GM18909 (cell line): Measurements from ENCODE around the gene UTP14C.
"Not testable (repeated sequence)": the region's sequence is repeated elsewhere in the genome, so short reads cannot be mapped to it uniquely, and the experiment has no call there.

Experiments
- ATAC-seq: cut with Tn5 transposase; IDR thresholded peaks from one replicate; pipeline ENCODE4 v1.9.1; 2021; ENCODE audit warnings: mild to moderate bottlenecking; ENCODE audit not compliant: unreplicated experiment, poor library complexity

The UTP14C gene

DNA sequence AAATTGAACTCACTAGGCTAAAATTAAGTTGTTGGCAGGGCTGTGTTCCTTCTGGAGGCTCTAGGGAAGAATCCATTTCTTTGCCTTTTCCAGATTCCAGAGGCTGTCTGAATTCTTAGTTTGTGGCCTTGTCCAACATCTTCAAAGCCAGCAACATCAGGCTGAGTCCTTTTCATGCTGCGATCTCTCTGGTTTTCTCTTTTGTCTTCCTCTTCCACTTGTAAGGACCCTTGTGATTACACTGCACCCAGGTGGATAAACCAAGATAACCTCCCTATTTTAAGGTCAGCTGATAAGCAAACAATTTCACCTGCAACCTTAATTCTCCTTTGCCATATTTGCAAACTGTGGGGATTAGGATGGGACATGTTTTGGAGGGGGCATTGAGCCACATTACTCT lies 11.5 kb downstream of the UTP14C start:
- ATAC-seq: no peak

DNA sequence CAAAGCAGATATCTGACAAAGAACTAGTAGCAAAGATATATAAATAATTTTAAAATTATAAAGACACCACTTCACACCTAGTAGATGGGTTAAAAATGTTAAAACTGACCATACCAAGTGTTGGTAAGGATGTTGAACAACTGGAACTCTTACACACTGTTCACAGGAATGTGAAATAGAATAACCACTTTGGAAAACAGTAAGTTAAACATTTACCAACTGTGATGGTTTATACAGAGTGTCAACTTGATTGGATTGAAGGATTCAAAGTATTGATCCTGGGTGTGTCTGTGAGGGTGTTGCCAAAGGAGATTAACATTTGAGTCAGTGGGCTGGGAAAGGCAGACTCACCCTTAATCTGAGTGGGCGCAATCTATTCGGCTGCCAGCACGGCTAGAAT lies 19.2 kb downstream of the UTP14C start:
- no peak for ATAC-seq

DNA sequence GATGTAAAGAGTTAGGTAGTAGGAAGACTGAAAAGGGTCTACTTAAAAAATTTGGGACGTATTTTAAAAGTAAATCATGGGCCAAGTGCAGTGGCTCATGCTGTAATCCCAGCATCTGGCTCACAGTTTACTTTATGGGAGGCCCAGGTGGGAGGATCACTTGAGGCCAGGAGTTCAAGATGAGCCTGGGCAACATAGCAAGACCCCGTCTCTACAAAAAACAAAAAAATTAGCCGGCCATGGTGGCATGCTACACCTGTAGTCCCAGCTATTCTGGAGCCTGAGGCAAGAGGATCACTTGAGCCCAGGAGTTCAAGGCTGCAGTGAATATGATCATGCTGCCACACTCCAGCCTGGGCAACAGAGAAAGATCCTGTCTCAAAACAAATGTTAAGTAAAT lies 23.0 kb downstream of the UTP14C start:
- ATAC-seq: no peak

DNA sequence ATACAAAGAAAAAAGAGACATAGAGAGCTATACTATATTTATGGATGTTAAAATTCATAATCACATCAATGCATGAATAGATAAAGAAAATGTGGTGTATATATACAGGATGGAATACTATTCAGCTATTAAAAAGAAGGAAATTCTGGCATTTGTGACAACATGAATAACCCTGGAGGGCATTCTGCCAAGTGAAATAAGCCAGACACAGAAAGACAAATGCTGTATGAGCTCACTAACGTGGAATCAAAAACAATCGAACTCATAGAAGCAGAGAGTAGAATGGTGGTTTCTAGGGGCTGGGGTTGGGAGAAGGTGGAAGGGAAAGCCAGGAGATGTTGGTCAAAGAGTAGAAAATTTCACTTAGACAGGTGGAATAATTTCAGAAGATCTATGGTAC lies 24.0 kb downstream of the UTP14C start:
- ATAC-seq: no peak

DNA sequence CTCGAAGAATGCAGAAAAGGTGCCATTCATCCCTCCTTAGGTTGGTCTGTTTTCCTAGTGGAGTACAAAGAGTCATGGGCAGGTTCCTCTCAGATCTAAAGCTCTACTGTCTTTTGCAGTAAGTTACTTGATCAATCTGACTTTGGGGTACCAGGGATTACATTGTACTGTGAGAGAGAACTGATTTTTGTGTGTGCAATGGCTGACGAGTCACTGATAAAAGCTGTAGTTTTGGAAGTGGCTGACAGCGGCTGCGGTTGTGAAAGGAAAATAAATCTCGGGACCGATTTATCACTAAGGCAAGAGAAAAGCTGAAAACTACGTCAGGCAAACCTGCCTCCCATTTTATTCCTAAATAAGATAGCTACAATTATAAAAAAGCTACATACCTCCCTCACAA lies 26.9 kb downstream of the UTP14C start:
- no peak for ATAC-seq

DNA sequence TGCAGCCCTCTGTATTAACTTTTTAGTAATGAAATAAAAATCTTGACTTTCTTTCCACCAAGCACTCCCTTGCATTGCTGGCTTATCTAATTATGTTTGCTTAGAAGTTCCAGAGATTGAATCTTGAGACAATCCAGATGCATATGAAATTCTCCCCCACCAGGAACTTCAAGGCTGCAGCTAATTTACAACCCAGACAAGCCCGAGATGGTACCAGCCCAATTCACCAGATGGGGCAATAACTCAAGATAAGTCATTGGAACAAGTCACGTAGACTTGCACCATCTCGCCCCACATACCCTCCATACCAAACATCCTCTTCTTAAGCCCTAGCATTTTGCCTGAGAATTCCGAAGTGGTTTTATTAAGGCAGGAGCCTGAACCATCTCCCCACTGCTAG lies 29.0 kb downstream of the UTP14C start:
- ATAC-seq: no peak

DNA sequence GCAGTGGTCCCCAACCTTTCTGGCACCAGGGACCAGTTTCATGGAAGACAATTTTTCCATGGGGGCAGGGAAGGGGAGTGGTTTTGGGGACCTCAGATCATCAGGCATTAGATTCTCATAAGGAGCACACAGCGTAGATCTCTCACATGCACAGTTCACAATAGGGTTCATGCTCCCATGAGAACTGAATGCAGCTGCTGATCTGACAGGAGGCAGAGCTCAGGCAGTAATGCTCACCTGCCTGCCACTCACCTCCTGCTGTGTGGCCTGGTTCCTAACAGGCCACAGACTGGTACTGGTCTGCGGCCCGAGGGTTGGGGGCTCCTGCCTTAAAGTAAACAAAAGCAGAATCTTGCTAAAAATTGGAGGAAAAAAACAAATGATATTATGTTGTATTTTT lies 36.6 kb downstream of the UTP14C start:
- not testable (repeated sequence) for ATAC-seq

DNA sequence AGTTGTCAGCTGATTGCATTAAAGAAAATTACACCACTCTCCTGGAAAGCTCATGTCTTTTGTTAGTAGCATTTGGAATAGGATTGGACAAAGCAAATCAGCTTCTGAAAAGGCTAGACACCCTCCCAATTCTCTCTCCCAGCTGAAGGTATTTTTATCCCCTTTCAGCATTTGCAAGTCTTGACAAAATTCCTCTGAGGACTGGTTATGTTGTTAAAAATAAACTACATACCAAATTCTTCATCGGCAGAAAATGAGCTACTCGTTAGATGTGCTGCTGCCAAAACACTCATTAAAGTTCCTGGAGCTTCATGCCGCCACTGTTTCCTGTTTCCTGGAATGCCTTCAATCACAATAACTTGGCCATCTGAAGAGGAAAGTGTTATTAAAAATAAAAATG lies 37.1 kb downstream of the UTP14C start:
- ATAC-seq: no peak

DNA sequence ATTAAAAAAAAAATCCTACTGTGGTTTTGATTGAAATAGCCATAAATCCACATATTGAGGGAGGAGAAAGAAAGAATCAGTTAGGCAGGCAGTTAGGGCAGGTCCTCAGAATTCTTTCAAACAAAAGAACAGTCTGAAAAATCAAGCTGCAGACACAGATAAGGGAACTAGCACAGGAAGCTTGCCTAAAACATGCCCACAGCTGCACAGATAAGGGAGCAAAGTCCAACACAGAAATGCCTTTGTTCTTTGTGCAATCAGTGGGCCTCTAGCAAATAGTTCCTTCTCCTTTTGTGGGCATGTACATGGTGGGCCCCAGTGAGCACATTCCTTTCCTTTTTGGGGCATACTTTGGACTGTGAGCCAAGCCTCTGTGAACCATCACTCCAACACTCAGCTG lies 42.7 kb downstream of the UTP14C start:
- ATAC-seq: no peak

DNA sequence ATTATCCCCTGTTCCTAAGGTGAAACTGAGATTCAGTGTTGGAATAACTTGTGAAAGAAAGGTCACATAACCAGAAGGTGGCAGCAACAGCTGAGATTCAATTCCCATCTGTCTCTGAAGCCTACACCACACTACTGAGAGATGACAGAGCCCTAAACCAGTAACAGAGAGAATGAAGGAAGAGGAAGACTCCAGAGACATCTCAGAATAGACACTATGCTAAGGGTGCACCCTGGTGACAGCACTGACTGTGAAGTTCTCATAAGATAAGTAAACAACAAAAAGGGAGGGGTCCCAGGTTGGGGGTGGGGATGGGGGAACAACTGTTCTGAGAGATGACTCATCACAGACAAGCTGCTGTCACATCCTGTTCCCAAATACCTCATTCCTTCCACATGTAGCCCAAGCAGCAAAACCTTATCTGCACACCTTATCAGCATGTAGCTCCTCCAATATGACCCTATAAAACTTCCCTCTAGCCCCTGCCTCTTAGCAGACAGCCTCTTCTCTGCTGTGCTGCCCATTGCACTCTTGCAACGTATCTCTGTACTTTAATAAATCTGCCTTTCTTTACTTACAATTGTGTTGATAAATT lies 46.5 kb downstream of the UTP14C start:
- no peak for ATAC-seq
